Dermis blood vessel endothelial cell (primary cell): Measurements from ENCODE around the gene SLC10A7. TPM values are rescaled to one million over a fixed set of nuclear protein-coding genes. Genes with fewer than 3 reads are reported as not detected.

Experiments used
- DNase-seq: peaks from one replicate; pipeline ENCODE4 v3.0.0; 2010
- total RNA-seq: library from RNA; depleted of rRNA; stranded (reverse); fragments of >200 nt; gene quantifications from 2 replicates; pipeline ENCODE4 v1.2.3, GENCODE V29; 2014

The SLC10A7 gene, protein sequence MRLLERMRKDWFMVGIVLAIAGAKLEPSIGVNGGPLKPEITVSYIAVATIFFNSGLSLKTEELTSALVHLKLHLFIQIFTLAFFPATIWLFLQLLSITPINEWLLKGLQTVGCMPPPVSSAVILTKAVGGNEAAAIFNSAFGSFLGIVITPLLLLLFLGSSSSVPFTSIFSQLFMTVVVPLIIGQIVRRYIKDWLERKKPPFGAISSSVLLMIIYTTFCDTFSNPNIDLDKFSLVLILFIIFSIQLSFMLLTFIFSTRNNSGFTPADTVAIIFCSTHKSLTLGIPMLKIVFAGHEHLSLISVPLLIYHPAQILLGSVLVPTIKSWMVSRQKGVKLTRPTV
- 12.8 and 14.7 TPM in 2 replicates for total RNA-seq

DNA sequence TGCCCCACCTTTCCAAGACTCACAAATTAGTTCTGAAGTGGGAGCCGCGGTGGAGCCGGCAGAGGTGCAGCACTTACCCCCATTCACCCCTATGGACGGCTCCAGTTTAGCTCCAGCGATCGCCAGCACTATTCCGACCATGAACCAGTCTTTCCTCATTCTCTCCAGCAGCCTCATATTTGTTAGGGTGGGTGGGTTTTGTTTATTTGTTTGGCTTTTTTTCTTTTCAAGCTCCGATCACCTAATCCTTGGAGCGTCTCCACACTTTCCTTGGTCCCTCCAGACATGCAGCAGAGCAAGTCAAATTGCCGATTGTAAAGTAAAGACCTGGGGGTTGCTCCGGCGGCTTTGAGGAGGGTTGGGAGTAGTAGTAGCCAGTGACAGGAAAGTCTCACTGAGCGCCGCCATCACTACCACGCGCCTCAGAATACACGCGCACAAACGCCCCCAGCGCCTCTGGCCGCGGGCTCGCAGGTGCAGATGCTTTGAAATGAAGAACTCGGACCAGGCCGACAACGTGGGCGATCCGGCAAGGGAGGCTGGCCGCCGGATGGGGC, at the start of gene SLC10A7:
TSS of gene SLC10A7 (minus strand) at position 400 of the 557 bp plus-strand sequence. CDS start at position 177, 223 bp downstream.
- DNase-seq: peak; percentile 85

- DNase-seq: no peak
These were observed 45.7 kb upstream of the SLC10A7 start for GRCh38 chr4:146567396-146567795.

GRCh38 chr4:146564492-146564891, 42.8 kb upstream of the SLC10A7 start:
- no peak for DNase-seq

DNA sequence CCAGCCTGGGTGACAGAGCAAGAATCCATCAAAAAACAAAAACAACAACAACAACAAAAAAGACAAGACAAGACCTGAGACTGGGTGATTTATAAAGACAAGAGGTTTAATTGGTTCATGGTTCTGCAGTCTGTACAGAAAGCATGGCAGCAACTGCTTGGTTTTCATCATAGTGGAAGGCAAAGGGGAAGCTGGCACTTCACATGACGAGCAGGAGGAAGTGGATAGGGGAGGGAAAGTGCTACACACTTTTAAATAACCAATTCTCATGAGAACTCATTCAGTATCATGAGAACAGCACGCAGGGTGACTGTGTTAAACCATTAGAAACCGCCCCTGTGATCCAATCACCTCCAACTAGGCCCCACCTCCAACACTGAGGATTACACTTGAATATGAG, 28.4 kb upstream of the SLC10A7 start:
- no peak for DNase-seq

GRCh38 chr4:146548443-146548842, 26.7 kb upstream of the SLC10A7 start:
- DNase-seq: no peak

GRCh38 chr4:146545102-146545501, 23.4 kb upstream of the SLC10A7 start:
- DNase-seq: peak; percentile 46

DNA sequence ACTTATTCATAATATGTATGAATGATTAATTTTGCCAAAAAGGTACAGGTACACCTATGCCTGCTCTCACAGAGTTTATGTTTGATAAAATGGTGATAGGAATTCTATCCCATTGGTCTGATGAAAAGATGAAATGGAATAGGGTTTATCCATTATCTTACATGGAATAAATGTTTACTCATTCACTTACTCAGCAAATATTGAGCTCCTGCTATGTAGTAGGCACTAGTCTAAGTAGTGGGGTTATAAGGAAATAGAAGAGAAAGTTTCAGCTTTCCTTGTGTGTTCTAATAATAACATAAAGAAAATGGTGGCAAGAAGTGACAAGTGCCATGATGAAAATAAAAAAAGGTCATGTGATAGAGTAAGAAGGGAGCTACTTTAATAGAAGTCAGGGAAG, 12.4 kb upstream of the SLC10A7 start:
- DNase-seq: no peak

GRCh38 chr4:146525754-146526153, 4.0 kb upstream of the SLC10A7 start:
- no peak for DNase-seq

DNA sequence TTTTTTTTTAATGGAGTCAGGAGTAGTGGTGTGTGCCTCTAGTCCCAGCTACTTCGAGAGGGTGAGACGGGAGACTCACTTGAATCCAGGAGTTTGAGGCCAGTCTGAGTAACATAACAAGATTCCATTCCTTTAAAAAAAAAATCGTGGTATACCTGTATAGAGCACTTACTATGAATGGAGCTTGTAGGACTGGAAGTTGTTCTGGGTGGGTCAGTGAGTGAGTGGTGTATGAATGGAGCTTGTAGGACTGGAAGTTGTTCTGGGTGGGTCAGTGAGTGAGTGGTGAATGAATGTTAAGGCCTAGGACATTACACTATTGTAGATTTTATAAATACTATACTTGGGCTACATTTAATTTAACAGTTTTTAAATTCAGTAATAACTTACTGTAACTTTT, 2.9 kb upstream of the SLC10A7 start:
- no peak for DNase-seq

DNA sequence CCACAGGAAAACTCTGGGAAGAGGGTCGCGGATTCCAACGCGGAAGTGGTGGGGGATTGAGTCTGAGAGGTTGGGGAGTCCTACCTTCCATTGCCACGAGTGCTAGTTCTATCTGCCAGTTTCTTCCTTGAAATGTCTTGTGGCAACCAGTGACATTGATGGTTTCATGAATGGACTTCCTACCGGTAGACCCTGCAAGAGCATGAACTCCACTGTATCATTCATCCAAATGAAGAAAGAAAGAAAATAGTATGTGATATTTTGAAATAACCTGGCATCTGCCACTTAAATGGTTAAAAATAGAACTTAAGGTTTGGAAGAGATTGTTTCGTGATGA, 1.1 kb upstream of the SLC10A7 start:
- peak; percentile 42 for DNase-seq

GRCh38 chr4:146522098-146522868, 543 bp upstream of the SLC10A7 start:
- peak; percentile 92 for DNase-seq

- DNase-seq: peak; percentile 75
These were observed 722 bp downstream of the SLC10A7 start for GRCh38 chr4:146520896-146521540.

DNA sequence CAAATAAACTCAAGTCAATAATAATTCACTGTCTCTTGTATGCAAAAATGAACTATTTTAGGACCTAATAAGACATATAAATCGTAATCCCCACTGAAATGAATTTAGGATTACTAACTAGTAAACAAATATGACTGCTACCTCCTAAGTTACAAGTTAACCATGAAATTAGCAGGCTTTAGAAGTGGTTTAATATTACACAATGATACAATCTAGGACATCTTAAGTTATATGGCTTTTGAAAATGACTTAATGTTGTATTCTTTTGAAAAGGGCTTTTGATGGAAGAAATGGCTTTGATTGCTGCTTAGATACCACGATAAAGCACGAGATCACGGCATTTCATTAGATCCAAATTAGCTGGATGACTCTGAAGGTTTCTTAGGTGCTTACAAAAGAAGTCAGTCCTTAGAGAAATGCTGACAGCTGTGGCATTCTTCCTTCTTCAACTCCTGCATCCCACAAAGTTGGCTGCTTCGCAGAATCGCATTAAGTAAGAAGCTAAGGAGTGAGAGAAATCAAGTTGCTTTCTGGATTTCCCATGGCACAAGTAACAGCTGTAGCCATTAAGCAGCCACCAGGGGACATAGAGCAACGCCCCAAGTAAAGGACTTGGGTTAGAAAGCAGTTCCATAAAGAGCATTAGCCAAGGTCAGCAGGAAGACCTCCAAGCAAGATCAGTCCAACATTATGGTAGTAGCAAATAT, 6.9 kb downstream of the SLC10A7 start:
- DNase-seq: no peak

DNA sequence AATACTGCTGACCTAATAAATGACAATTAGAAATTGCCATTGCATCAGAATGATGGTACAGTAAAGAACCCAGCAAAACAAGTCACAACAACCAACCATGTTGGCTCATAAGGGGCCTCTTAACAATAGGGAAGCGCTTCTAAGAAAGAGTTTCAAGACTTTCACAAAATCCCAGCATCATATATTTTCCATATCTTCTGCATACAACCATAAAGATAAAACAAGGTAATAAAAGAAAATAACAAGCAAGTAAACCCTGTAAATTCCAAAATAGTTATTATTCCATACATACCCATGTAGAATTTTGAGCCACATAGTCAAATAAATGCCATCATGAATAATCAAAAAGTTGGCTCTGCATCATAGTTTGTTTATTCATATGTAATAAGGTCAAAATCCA, 8.2 kb downstream of the SLC10A7 start:
- DNase-seq: no peak

- DNase-seq: no peak
These were observed 10.4 kb downstream of the SLC10A7 start for GRCh38 chr4:146511381-146511780.

DNA sequence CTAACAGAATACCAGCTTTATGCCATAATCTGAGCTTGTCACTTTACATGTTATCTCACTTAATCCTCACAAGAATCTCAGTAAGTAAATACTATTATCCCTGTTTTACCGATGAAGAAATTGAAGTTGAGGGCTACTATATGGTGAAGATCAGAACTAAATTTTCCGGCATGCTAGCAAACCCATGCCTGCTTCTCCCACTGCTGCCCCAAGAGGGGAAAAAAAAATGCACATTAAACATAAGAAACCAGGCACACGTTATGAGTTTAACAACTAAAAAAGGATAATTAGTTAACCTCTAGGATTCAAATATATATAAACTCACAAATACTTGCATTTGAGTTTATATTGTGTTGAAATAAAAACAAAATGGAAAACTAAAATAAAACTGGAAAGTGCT, 10.8 kb downstream of the SLC10A7 start:
- DNase-seq: no peak

- no peak for DNase-seq
These were observed 13.4 kb downstream of the SLC10A7 start for GRCh38 chr4:146508229-146508939.

- no peak for DNase-seq
These were observed 14.1 kb downstream of the SLC10A7 start for GRCh38 chr4:146507632-146508031.

DNA sequence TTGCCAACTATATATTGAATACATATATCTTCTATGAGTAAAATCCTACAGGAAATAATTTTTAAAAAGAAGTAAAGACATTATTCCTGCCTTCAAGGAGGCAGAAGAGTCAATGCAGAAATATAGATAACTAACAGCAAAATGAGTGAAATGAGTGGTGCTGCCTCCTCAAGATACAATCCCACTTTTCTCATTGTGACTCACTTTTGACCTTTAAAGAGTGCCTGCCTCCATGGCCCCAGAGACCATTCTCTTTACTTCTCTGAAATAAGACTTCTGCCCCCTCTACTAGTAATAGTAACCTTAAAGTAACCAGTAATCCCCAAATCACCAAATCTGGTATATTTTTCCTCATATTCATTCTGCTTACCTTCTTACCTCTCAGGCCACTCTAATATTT, 15.5 kb downstream of the SLC10A7 start:
- DNase-seq: no peak

DNA sequence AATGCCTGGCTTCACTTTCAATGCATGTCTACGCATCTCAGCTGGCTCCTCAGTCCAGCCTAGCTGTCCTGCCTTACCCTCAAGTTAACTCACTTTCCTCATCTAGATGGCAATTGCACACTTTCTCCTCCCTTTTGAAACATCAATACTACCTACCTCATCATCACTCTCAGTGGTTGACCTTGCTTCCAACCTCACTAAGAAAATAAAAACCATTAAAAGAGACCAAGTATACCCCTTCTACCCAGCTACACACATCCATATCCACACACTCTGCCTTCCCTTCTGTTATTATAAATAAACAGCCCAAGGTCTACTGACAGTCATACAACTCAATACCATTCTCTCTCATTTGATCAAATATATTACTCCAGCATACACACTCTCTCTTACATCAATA, 21.5 kb downstream of the SLC10A7 start:
- no peak for DNase-seq

- DNase-seq: no peak
These were observed 23.4 kb downstream of the SLC10A7 start for GRCh38 chr4:146498291-146498690.

GRCh38 chr4:146495269-146495668, 26.5 kb downstream of the SLC10A7 start:
- DNase-seq: no peak
